ENCODE results near the gene FREY1.

- no peak for TF ChIP-seq POLR2A (IDR thresholded peaks at IDR 0.05; ENCODE audit: low read depth)
- TF ChIP-seq CTCF (IDR thresholded peaks at IDR 0.05): no peak
- TF ChIP-seq POLR2AphosphoS5 (IDR thresholded peaks at IDR 0.05): no peak
- TF ChIP-seq EP300 (IDR thresholded peaks at IDR 0.05): no peak
Measured at GRCh38 chr11:45896422-45896984, 10.6 kb downstream of the FREY1 start.

All from esophagus muscularis mucosa (tissue), 4 donors.